ENCODE results near the gene ODAD4. TPM values are rescaled to one million over a fixed set of nuclear protein-coding genes. Genes with fewer than 3 reads are reported as not detected.

The ODAD4 gene
- 3.1 TPM for total RNA-seq

DNA sequence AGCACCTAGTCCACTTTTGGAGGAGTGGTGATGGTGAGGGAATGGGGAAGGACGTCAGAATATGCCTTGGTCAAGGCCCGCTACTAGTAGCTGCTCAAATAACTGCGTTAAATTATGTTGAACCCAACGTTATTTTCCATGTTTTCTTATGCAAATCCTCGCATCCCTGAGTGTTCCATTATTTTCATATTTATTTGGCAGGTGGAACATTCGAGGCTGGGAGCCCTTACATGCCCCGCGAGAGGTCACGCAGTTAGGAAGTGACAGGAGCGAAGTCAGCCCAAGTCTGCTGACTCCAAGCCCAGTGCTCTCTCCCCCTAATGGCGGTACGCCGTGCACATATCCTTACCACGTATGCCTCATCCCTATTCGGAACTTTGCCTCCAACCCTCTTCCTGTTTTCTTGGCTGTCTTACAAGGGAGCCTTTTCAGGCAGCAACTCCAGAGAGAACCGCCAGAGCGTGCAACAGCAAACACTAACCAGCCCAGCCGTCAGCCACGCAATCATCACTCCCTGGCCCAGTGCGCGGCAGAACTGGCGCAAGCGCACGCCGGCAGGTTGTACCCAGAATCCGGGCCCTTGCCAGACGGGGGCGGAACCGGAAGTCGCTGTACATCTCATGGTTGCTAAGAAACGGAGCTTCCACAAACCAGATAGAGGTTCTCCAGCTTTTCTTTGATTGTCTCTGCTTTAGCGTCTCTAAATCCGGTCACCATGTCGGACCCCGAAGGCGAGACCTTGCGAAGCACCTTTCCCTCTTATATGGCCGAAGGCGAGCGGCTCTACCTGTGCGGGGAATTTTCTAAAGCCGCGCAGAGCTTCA is at the start of gene ODAD4:
ODAD4 (plus strand) TSS at position 609 of the 824 bp plus-strand sequence; CDS start at position 716, 107 bp downstream.

GRCh38 chr17:41918314-41919164 is 11.9 kb upstream of the ODAD4 start, which contains the start of gene ACLY:
Gene ACLY, minus strand, starts transcription at chr17:41918951. Its CDS starts 5,078 bp downstream, at chr17:41913873.

GRCh38 chr17:41966463-41967140 is 36.2 kb downstream of the ODAD4 start, which contains the start of gene CNP:
Gene CNP, plus strand, starts transcription at chr17:41966795. Its CDS starts 90 bp downstream, at chr17:41966885.

Other genes starting within 250 kb of the ODAD4 start
- 110 TPM for gene EIF1, start 241.7 kb upstream of the ODAD4 start, total RNA-seq
- not detected for gene GAST, start 218.3 kb upstream of the ODAD4 start, total RNA-seq
- 0.31 TPM for gene HAP1, start 196.0 kb upstream of the ODAD4 start, total RNA-seq
- gene JUP, start 143.9 kb upstream of the ODAD4 start, total RNA-seq = 65.7 TPM
- gene P3H4, start 118.7 kb upstream of the ODAD4 start, total RNA-seq = 12.8 TPM
- 12.5 TPM for gene FKBP10, start 117.6 kb upstream of the ODAD4 start, total RNA-seq
- 93.0 TPM for gene NT5C3B, start 94.4 kb upstream of the ODAD4 start, total RNA-seq
- not detected for gene KLHL10, start 92.8 kb upstream of the ODAD4 start, total RNA-seq
- 69.5 TPM for gene KLHL11, start 65.2 kb upstream of the ODAD4 start, total RNA-seq
- 131 TPM for gene ACLY, start 11.7 kb upstream of the ODAD4 start, total RNA-seq
- 40.7 TPM for gene CNP, start 36.2 kb downstream of the ODAD4 start, total RNA-seq
- 92.3 TPM for gene DNAJC7, start 86.8 kb downstream of the ODAD4 start, total RNA-seq
- gene NKIRAS2, start 89.5 kb downstream of the ODAD4 start, total RNA-seq = 36.6 TPM
- 4.7 TPM for gene C17orf113, start 120.0 kb downstream of the ODAD4 start, total RNA-seq
- gene ZNF385C, start 167.9 kb downstream of the ODAD4 start, total RNA-seq = 0.31 TPM
- 1.6 TPM for gene DHX58, start 182.1 kb downstream of the ODAD4 start, total RNA-seq
- 18.2 TPM for gene KAT2A, start 190.8 kb downstream of the ODAD4 start, total RNA-seq
- not detected for gene HSPB9, start 192.2 kb downstream of the ODAD4 start, total RNA-seq
- 62.0 TPM for gene RAB5C, start 224.4 kb downstream of the ODAD4 start, total RNA-seq

All from parietal lobe (tissue), 1 donor.